GM12874 (cell line): ENCODE data around the gene DOK3.

Source experiments
- TF ChIP-seq, protein P1 (sequence below): IDR thresholded peaks from 2 replicates; pipeline ENCODE4 v1.5.1; 2011; ENCODE audit warnings: low read depth, mild to moderate bottlenecking, control low read depth, low read length, moderate library complexity; ENCODE audit not compliant: insufficient read depth

DOK3 gene

DNA sequence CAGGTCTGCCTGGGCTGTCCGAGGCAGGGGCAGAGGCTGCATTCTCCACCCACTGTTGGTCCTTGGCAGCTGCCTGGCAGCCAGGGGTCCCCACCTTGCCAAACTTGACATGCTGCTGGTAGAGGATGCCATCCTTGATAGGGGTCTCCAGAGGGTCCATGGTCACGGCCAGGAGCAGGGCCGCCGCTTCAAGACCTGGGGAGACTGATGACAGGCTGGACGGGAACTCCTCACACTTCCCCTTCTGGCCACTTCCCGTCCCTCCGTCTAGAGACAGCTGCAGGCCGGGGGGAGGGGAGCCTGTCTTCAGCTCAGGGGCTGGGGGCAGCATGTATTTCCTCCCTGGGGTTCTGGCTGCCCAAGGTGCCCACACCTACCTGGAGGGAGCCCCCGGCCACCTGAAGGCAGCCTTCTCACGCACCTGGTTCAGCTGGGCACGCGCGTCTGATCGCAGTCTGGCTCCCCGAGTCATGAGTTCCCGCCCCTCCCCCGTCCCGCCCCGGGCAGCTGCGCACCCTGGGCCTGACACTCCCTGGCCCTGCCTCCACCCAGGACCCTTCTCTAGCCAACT is at the start of gene DOK3:
Gene DOK3 (minus strand): TSS at position 446 of the 571 bp plus-strand sequence. CDS start 286 bp downstream, at position 160.
- TF ChIP-seq, protein P1, sequence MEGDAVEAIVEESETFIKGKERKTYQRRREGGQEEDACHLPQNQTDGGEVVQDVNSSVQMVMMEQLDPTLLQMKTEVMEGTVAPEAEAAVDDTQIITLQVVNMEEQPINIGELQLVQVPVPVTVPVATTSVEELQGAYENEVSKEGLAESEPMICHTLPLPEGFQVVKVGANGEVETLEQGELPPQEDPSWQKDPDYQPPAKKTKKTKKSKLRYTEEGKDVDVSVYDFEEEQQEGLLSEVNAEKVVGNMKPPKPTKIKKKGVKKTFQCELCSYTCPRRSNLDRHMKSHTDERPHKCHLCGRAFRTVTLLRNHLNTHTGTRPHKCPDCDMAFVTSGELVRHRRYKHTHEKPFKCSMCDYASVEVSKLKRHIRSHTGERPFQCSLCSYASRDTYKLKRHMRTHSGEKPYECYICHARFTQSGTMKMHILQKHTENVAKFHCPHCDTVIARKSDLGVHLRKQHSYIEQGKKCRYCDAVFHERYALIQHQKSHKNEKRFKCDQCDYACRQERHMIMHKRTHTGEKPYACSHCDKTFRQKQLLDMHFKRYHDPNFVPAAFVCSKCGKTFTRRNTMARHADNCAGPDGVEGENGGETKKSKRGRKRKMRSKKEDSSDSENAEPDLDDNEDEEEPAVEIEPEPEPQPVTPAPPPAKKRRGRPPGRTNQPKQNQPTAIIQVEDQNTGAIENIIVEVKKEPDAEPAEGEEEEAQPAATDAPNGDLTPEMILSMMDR, result no peak

- TF ChIP-seq, protein P1, result no peak
Observed at GRCh38 chr5:177557796-177558195, 48.2 kb upstream of the DOK3 start.

GRCh38 chr5:177557041-177557647 is 47.5 kb upstream of the DOK3 start:
- TF ChIP-seq, protein P1, result no peak

DNA sequence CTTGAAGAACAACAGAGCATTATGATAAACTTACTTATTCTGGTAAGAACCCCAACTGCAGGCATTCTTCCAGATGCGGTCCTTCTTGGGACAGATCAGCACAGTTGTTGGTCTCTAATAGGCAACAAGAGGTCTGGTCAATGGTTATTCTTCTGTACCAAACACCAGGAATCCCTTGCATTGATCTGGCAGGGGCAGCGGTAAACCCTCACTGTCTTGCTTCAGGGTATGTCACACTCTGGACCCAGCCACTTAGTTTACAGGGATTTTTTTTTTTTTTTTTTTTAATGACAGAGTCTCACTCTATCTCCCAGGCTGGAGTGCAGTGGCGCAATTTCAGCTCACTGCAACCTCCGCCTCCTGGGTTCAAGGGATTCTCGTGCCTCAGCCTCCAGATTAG is 46.0 kb upstream of the DOK3 start:
- TF ChIP-seq, protein P1, result no peak

DNA sequence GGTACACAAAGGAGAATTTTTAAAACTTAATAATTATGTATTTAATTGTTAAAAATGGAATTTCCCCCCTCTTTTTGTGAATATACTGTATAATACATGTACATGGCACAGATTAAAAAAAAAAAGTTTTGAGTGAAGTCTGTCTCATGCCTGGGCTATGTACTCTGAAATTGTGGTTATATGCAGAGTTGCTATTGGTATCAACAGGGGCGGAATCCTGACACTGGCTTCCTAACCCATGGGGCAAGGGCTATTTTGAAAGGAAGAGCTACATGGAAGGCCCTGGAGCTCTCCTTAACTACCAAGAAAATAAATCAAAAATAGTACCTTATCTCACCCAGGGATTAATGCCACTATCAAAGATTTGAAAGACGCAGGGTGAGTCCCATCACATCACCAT is 45.6 kb upstream of the DOK3 start:
- TF ChIP-seq, protein P1, result no peak

GRCh38 chr5:177554474-177555111 is 45.0 kb upstream of the DOK3 start, which contains the start of gene FAM193B:
FAM193B (minus strand) TSS chr5:177554563; CDS start chr5:177554458, 105 bp downstream.
- TF ChIP-seq, protein P1, result no peak

DNA sequence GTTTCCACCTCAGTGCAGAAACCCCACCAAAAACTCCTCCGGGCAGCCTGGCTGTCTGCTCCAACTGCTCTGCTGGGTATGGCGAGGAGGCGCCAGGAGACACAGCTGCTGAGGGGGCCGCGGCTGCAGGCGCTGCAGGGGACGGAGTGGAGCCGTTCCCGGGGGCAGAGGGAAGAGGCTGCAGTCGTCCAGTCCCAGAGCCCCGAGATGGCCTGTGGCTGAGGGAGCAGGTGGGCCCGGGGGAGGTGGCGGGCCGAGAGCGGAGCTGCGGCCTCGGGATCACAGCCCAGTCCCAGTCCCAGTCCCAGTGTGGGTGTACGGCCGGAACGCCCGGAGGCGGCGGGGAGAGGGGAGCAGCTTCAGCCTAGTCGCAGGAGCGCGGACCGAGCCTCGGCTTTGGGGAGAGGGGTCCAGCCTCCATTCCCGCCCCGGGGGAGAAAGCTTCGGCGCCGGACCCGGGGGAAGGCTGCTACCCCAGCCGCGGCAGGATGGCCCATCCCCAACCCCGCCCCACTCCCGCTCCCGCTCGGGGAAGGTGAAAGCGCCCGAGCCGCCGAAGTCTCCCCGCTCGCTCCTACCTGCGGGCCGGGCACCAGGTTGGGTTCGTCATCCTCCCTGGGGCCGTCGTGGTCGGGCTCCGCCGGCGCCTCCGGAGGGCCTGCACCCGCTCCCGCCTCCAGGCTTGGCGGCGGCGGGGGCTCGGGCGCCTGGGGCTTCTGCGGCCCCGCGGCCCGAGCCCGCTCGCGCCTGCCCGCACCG is 44.2 kb upstream of the DOK3 start:
- TF ChIP-seq, protein P1, result no peak
